NCI-H1048 (cell line): Measurements from ENCODE around the gene PRAMEF5.
"Not testable (repeated sequence)": the region's sequence is repeated elsewhere in the genome, so short reads cannot be mapped to it uniquely, and the experiment has no call there.

Experiments
- DNase-seq: peaks from one replicate; lab custom pipeline; 2025; lab: John Stamatoyannopoulos, UW

Gene PRAMEF5

DNA sequence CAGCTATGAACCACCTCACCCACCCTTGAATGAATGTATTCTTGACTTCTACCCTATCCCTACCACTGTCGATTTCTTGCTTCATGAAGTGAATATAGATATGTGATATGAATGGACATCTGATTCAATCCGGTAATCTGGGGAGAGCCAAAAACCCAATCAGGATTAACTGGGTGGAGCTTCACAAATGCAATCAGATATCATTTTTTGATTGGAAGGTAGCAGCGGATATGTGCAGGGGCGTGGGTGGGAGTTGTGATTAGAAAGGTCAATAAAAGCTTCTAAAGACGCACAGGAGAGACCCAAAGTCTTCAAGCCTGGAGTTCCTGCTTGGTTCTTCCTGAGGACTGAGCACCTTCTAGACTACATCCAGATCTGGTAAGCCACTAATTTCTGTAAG, at the start of gene PRAMEF5:
TSS of gene PRAMEF5 (plus strand) at position 301 of the 400 bp plus-strand sequence. CDS start 5,071 bp downstream, outside the sequence.
- DNase-seq: not testable (repeated sequence)

- DNase-seq: not testable (repeated sequence)
Observed at GRCh38 chr1:13208712-13209111, 45.3 kb upstream of the PRAMEF5 start.

GRCh38 chr1:13216619-13217018, 37.4 kb upstream of the PRAMEF5 start:
- not testable (repeated sequence) for DNase-seq

GRCh38 chr1:13219203-13219602, 34.8 kb upstream of the PRAMEF5 start:
- DNase-seq: not testable (repeated sequence)

- not testable (repeated sequence) for DNase-seq
Observed at GRCh38 chr1:13222788-13223187, 31.2 kb upstream of the PRAMEF5 start.

- no peak for DNase-seq
Observed at GRCh38 chr1:13224480-13225060, 29.4 kb upstream of the PRAMEF5 start.

DNA sequence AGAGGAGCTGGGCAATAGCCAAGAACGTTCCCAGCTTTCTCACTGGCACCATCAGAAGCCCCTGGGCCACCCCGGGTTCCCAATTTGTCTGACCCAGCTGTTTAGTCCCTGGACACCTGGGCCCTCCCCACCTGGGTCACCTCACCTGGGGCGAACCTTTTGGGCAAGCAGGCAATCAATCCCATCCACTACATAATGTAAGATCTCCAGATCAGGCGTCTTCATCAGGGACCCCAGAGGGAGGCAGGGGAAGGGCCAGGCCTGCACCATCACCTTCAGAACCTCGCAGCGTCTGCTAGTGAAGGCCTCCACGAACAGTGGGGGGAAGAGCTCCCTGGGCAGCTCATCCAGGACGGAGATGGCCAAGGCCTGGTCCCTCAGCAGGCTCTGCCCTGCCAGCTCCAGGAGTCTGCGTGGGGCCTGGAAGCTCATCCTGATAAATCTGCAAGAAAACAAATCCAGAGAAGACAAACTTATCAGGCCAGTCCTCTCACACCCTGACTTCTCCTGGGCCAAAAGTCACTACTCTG, 28.3 kb upstream of the PRAMEF5 start, which contains the start of gene PRAMEF18:
TSS of gene PRAMEF18 (minus strand) at position 480 of the 530 bp plus-strand sequence. CDS start at position 432, 48 bp downstream.
- DNase-seq: not testable (repeated sequence)

GRCh38 chr1:13227271-13228055, 26.5 kb upstream of the PRAMEF5 start:
- not testable (repeated sequence) for DNase-seq

GRCh38 chr1:13228343-13228781, 25.6 kb upstream of the PRAMEF5 start:
- no peak for DNase-seq

- DNase-seq: not testable (repeated sequence)
Observed at GRCh38 chr1:13230096-13230495, 23.9 kb upstream of the PRAMEF5 start.

GRCh38 chr1:13230601-13231000, 23.4 kb upstream of the PRAMEF5 start:
- not testable (repeated sequence) for DNase-seq

DNA sequence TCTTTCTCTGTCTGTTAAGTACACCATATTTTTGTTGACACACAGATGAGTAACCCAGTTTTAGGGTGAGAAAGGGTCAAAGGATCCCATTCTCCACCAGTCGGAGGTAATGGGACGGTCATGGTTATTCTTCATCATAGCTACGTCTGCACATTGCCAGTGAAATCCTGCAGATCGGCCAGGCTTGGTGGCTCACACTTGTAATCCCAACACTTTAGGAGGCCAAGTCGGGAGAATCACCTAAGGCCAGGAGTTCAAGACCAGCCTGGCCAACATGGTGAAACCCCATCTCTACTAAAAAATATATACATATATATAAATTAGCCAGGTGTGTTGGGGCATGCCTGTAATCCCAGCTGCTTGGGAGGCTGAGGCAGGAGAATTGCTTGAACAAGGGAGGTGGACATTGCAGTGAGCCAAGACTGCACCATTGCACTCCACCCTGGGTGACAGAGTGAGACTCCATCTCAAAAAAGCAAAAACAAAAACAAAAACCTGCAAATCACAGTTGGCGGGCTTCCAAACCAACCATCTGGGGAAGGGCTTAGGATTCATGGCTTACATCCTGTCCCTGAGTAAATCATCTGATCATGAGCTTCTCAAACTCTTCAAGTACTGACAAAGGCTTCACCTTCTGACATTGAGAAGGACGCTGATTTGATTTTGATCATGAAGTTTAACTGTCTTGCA, 22.8 kb upstream of the PRAMEF5 start:
- DNase-seq: not testable (repeated sequence)

DNA sequence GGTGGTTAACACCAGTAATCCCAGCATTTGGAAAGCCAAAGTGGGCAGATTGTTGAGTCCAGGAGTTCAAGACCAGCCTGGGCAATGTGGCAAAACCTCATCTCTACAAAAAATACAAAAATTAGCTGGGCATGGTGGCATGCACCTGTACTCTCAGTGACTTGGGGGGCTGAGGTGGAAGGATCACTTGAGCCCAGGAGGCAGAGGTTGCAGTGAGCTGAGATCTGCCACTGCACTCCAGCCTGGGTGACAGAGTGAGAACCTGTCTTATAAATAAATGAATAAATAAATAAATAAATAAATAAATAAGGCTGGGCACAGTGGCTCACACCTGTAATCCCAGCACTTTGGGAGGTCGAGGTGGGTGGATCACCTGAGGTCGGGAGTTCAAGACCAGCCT, 21.9 kb upstream of the PRAMEF5 start:
- DNase-seq: not testable (repeated sequence)

DNA sequence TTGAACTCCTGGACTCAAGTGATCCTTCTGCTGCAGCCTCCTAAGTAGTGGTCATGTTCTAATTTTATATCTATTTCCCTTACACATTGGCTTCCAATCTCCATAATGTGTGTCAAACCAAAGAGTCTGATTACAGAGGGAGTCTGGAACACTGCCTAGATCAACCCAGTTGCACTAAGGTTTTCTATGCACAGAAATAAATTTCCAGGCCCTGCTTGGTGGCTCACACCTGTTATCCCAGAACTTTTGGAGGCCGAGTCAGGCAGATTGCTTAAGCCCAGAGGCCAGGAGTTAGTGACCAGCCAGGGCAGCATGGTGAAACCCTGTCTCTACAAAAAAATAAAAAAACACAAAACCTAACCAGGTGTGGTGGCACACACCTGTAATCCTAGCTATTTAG, 19.9 kb upstream of the PRAMEF5 start:
- DNase-seq: not testable (repeated sequence)

GRCh38 chr1:13237572-13237971, 16.4 kb upstream of the PRAMEF5 start:
- DNase-seq: not testable (repeated sequence)

DNA sequence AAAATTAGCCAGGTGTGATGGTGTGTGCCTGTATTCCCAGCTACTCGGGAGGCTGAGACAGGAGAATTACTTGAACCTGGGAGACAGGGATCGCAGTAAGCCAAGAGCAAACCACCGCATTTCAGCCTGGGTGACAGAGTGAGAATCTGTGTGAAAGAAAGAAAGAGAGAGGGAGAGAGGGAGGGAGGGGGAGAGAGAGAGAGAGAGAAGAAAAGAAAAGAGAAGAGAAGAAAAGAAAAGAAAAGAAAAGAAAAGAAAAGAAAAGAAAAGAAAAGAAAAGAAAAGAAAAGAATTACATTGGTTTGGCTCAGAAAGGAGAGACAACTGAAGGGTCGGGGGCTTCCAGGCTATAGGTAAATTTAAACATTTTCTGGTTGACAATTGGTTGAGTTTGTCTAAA, 14.4 kb upstream of the PRAMEF5 start:
- DNase-seq: not testable (repeated sequence)

GRCh38 chr1:13243536-13244263, 10.3 kb upstream of the PRAMEF5 start:
- DNase-seq: not testable (repeated sequence)

DNA sequence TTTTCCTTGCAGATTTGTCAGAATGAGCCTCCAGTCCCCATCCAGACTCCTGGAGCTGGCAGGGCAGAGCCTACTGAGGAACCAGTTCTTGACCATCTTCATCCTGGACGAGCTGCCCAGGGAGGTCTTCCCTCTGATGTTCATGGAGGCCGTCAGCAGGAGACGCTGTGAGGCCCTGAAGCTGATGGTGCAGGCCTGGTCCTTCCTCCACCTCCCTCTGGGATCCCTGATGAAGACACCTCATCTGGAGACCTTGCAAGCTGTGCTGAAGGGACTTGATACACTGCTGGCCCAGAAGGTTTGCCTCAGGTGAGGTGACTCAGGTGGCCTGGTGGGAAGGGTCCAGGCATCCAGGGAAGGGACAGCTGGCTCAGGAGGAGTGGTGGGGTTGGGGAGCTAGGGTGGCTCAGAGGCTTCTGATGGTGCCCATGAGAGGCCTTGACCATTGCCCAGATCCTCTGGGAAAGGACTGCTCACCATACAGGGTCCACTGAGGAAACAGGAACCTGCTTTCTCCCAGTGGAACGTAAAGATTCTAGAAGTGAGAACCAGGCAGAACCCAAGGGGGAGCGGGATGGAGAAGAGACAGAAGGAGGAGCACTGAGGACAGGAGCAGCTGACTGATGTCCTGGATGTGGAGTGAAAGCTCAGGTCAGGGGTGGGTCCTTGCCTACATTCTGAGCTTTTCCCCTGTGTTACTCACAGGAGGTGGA, 8.0 kb upstream of the PRAMEF5 start:
- DNase-seq: not testable (repeated sequence)

DNA sequence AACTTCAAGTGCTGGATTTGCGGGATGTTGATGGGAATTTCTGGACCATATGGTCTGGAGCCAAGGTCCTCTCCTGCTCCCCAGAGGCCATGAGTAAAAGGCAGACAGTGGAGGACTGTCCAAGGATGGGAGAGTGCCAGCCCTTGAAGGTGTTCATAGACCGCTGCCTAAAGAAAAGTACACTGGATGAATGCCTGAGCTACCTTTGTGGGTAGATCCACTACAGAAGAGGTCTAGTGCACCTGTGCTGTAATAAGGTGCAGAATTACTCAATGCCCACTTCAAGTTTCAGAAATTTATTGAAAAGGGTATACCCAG, 7.5 kb upstream of the PRAMEF5 start:
- DNase-seq: not testable (repeated sequence)

DNA sequence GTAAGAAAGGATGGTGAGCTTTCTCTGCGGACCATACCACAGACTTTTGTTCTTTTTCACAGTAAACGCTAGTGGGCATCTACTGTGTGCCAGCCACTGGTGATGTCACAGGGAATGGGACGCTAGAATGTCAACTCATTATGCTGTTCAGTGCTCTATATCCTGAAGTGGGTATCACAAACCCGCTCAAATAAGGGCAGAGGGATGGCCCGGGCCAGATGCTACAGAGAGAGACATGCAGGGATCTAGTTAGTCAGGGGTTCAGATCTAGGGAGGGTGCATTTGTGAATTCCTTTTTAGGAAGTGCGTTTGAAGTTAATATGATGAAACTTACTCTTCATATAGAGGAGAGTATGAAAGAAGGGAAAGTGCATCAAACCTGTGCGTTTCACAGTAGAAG, 6.9 kb upstream of the PRAMEF5 start:
- DNase-seq: not testable (repeated sequence)

GRCh38 chr1:13265124-13265523, 11.1 kb downstream of the PRAMEF5 start:
- not testable (repeated sequence) for DNase-seq
